Measurements from ENCODE around the gene TP53INP2. TPM values are rescaled to one million over a fixed set of nuclear protein-coding genes. Genes with fewer than 3 reads are reported as not detected.

The TP53INP2 gene
- total and polyA plus RNA-seq, 2 of the 13 experiments (the other 11 are each of a cell fraction or from before 2014, with no cell fraction given) = 5.2 to 18.8 TPM

GRCh38 chr20:34703424-34704176, 544 bp upstream of the TP53INP2 start (continued):
- peak; percentile 71; the same call in 1 of the 2 replicates for TF ChIP-seq ZSCAN29 (CRISPR knock-in tag; conservative IDR thresholded peaks at IDR 0.05)
- TF ChIP-seq PAF1 (CRISPR knock-in tag; IDR thresholded peaks at IDR 0.05) = no peak
- no peak for TF ChIP-seq ZNF800 (CRISPR knock-in tag; IDR thresholded peaks at IDR 0.05)
- no peak for TF ChIP-seq NCOR1 (IDR thresholded peaks at IDR 0.05; ENCODE audit: borderline replicate concordance, low read length)
- TF ChIP-seq KMT2B (CRISPR knock-in tag; IDR thresholded peaks at IDR 0.05) = no peak; the same call in 1 of the 2 replicates
- TF ChIP-seq, protein P1, sequence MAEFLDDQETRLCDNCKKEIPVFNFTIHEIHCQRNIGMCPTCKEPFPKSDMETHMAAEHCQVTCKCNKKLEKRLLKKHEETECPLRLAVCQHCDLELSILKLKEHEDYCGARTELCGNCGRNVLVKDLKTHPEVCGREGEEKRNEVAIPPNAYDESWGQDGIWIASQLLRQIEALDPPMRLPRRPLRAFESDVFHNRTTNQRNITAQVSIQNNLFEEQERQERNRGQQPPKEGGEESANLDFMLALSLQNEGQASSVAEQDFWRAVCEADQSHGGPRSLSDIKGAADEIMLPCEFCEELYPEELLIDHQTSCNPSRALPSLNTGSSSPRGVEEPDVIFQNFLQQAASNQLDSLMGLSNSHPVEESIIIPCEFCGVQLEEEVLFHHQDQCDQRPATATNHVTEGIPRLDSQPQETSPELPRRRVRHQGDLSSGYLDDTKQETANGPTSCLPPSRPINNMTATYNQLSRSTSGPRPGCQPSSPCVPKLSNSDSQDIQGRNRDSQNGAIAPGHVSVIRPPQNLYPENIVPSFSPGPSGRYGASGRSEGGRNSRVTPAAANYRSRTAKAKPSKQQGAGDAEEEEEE (CRISPR knock-in tag; IDR thresholded peaks at IDR 0.05; ENCODE audit: borderline replicate concordance) = no peak
- 0 out of 2 replicates have a peak, but pooled peaks have one; percentile 2 for TF ChIP-seq RFXANK (CRISPR knock-in tag; IDR thresholded peaks at IDR 0.05)
- TF ChIP-seq, protein P2, sequence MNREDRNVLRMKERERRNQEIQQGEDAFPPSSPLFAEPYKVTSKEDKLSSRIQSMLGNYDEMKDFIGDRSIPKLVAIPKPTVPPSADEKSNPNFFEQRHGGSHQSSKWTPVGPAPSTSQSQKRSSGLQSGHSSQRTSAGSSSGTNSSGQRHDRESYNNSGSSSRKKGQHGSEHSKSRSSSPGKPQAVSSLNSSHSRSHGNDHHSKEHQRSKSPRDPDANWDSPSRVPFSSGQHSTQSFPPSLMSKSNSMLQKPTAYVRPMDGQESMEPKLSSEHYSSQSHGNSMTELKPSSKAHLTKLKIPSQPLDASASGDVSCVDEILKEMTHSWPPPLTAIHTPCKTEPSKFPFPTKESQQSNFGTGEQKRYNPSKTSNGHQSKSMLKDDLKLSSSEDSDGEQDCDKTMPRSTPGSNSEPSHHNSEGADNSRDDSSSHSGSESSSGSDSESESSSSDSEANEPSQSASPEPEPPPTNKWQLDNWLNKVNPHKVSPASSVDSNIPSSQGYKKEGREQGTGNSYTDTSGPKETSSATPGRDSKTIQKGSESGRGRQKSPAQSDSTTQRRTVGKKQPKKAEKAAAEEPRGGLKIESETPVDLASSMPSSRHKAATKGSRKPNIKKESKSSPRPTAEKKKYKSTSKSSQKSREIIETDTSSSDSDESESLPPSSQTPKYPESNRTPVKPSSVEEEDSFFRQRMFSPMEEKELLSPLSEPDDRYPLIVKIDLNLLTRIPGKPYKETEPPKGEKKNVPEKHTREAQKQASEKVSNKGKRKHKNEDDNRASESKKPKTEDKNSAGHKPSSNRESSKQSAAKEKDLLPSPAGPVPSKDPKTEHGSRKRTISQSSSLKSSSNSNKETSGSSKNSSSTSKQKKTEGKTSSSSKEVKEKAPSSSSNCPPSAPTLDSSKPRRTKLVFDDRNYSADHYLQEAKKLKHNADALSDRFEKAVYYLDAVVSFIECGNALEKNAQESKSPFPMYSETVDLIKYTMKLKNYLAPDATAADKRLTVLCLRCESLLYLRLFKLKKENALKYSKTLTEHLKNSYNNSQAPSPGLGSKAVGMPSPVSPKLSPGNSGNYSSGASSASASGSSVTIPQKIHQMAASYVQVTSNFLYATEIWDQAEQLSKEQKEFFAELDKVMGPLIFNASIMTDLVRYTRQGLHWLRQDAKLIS (CRISPR knock-in tag; IDR thresholded peaks at IDR 0.05) = no peak; the same call in 1 of the 2 replicates
- TF ChIP-seq ZNF264 (CRISPR knock-in tag; IDR thresholded peaks at IDR 0.05) = peak; percentile 11; the same call in 1 of the 2 replicates
- no peak for TF ChIP-seq YY1 (IDR thresholded peaks at IDR 0.05; ENCODE audit: insufficient read depth, insufficient replicate concordance, low read depth, low read length)
- TF ChIP-seq ATF7 (IDR thresholded peaks at IDR 0.05) = no peak
- TF ChIP-seq ATF7 (CRISPR knock-in tag; IDR thresholded peaks at IDR 0.05) = no peak
- TF ChIP-seq YEATS2 (CRISPR knock-in tag; IDR thresholded peaks at IDR 0.05; ENCODE audit: borderline replicate concordance) = peak; percentile 26; the same call in 1 of the 2 replicates
- TF ChIP-seq ZNF558 (CRISPR knock-in tag; IDR thresholded peaks at IDR 0.05; ENCODE audit: borderline replicate concordance) = peak; percentile 80; the same call in 1 of the 2 replicates
- no peak for TF ChIP-seq MED8 (CRISPR knock-in tag; IDR thresholded peaks at IDR 0.05; ENCODE audit: insufficient replicate concordance)
- peak; percentile 44 for TF ChIP-seq HNRNPLL (IDR thresholded peaks at IDR 0.05; ENCODE audit: low read depth, low read length, poor library complexity, severe bottlenecking)
- peak; percentile 79; the same call in 1 of the 2 replicates for TF ChIP-seq ZNF567 (CRISPR knock-in tag; IDR thresholded peaks at IDR 0.05; ENCODE audit: borderline replicate concordance)
- TF ChIP-seq ZMAT5 (CRISPR knock-in tag; IDR thresholded peaks at IDR 0.05; ENCODE audit: borderline replicate concordance, low read depth) = no peak
- TF ChIP-seq ZNF709 (CRISPR knock-in tag; IDR thresholded peaks at IDR 0.05) = peak; percentile 3; the same call in 1 of the 2 replicates
